ENCODE measurements around the gene STK32B. TPM values are rescaled to one million over a fixed set of nuclear protein-coding genes. Genes with fewer than 3 reads are reported as not detected.

The STK32B gene
- total and polyA plus RNA-seq, 9 of the 15 experiments (the other 6 are each of a cell fraction or from before 2014, with no cell fraction given) = 0.03 to 0.20 (median 0.07) TPM; not detected in 2

DNA sequence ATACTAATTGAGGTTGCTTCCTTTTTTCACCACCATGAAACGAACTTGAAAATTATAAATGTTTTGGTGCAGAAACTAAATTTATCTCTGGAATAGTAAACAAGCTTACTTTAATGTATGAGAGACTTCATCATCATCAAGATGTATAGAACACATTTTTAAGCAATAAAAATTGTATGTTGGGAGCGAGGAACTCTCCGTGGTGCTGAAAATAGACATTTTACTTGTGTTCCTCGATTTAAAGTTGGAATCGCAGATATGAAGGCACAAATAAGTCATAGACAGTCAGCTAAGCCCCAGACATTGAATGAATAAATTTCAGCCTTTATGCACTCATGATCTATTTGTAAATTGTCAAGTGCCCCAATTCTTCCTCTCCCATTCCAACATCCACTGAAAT lies 310.7 kb downstream of the STK32B start (continued):
- 0 out of 2 replicates have a peak, but pooled peaks have one; percentile 52 for TF ChIP-seq ZNF766 (CRISPR knock-in tag; conservative IDR thresholded peaks at IDR 0.05)

- H3K9ac ChIP-seq (ENCODE audit: insufficient read depth in 1 of 2, low read depth in 2 of 2, low read length in 2 of 2) = no peak overlapping the region
- DNase-seq (ENCODE audit: extremely low read depth in 1 of 4, low spot score in 3 of 4) = peak in 2 of 4 experiments; percentile 23 to 32
- no peak overlapping the region for H3K4me2 ChIP-seq (ENCODE audit: insufficient read depth, low read length)
- H3K4me1 ChIP-seq (replicated peaks in 1 of 2; ENCODE audit: control insufficient read depth in 2 of 2, insufficient read depth in 2 of 2, low read length in 2 of 2) = no peaks in the 10 kb centered on the region
- no peaks in the 10 kb centered on the region for H3K36me3 ChIP-seq (ENCODE audit: control insufficient read depth, insufficient read depth, low read length)
- intact Hi-C loops (cut with micrococcal nuclease) = no loop called here
- FAIRE-seq = no peak
- H3K27ac ChIP-seq (ENCODE audit: extremely low read depth, low read depth, low read length) = no peak overlapping the region
- H3K9me3 ChIP-seq (replicated peaks; ENCODE audit: control insufficient read depth, insufficient read depth, low read depth, low read length) = no peaks in the 10 kb centered on the region
- H3K27me3 ChIP-seq (ENCODE audit: control insufficient read depth in 2 of 2, insufficient read depth in 2 of 2, low read length in 2 of 2) = no peaks in the 10 kb centered on the region
- TF ChIP-seq, protein P1, sequence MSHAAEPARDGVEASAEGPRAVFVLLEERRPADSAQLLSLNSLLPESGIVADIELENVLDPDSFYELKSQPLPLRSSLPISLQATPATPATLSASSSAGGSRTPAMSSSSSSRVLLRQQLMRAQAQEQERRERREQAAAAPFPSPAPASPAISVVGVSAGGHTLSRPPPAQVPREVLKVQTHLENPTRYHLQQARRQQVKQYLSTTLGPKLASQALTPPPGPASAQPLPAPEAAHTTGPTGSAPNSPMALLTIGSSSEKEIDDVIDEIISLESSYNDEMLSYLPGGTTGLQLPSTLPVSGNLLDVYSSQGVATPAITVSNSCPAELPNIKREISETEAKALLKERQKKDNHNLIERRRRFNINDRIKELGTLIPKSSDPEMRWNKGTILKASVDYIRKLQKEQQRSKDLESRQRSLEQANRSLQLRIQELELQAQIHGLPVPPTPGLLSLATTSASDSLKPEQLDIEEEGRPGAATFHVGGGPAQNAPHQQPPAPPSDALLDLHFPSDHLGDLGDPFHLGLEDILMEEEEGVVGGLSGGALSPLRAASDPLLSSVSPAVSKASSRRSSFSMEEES (CRISPR knock-in tag; IDR thresholded peaks at IDR 0.05) = peak; percentile 88
- peak; percentile 69; the same call in 1 of the 2 replicates for TF ChIP-seq RAD51 (IDR thresholded peaks at IDR 0.05; ENCODE audit: borderline replicate concordance, low read depth)
- no peak for TF ChIP-seq MNT (conservative IDR thresholded peaks at IDR 0.05)
- TF ChIP-seq, protein P2, sequence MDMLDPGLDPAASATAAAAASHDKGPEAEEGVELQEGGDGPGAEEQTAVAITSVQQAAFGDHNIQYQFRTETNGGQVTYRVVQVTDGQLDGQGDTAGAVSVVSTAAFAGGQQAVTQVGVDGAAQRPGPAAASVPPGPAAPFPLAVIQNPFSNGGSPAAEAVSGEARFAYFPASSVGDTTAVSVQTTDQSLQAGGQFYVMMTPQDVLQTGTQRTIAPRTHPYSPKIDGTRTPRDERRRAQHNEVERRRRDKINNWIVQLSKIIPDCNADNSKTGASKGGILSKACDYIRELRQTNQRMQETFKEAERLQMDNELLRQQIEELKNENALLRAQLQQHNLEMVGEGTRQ (CRISPR knock-in tag; IDR thresholded peaks at IDR 0.05) = peak; percentile 19; the same call in 1 of the 2 replicates
- H4K20me1 ChIP-seq (replicated peaks; ENCODE audit: control insufficient read depth, insufficient read depth, low read length) = no peaks in the 10 kb centered on the region
- CTCF ChIA-PET (ENCODE audit: low intra/inter-chr PET ratio) = no interaction called here
- no peak overlapping the region for H3K4me3 ChIP-seq
- BruUV-seq (replicated peaks) = no TSS peak
- H3K79me2 ChIP-seq (ENCODE audit: control insufficient read depth, insufficient read depth, low read length) = no peaks in the 10 kb centered on the region
- H3K9me1 ChIP-seq (ENCODE audit: control insufficient read depth, insufficient read depth, low read length) = no peaks in the 10 kb centered on the region
- POLR2A ChIA-PET = interaction anchor here (0.6 kb wide), 1 partner anchor 425 kb away, joined by 3 read pairs; no protein-coding TSS in a partner anchor
- WGBS (ENCODE audit: insufficient coverage, low coverage, missing lambda C conversion rate) = 0% methylated on average over 3 of the region's 3 CpGs
- no peak overlapping the region for H2AFZ ChIP-seq (ENCODE audit: low read depth, low read length)
- in situ Hi-C loops (cut with MboI) = no loop called here
- ATAC-seq = no peak
Observed at GRCh38 chr4:5364406-5364805, 313.1 kb downstream of the STK32B start.
